ENCODE results near the gene RASL10B.
"Not testable (repeated sequence)": the region's sequence is repeated elsewhere in the genome, so short reads cannot be mapped to it uniquely, and the experiment has no call there.

The RASL10B gene

GRCh38 chr17:35698800-35699199, 32.6 kb upstream of the RASL10B start:
- TF ChIP-seq CTCF (IDR thresholded peaks at IDR 0.05; ENCODE audit: low read depth, low read length) = no peak
- no peak for DNase-seq (ENCODE audit: extremely low read depth, low read depth)

- no peak for TF ChIP-seq CTCF (IDR thresholded peaks at IDR 0.05; ENCODE audit: low read depth, low read length)
- no peak for DNase-seq (ENCODE audit: extremely low read depth, low read depth)
These were observed 31.3 kb upstream of the RASL10B start for GRCh38 chr17:35700150-35700549.

- no peak for TF ChIP-seq CTCF (IDR thresholded peaks at IDR 0.05; ENCODE audit: low read depth, low read length)
- DNase-seq (ENCODE audit: extremely low read depth, low read depth) = no peak
These were observed 29.9 kb upstream of the RASL10B start for GRCh38 chr17:35701491-35701890.

DNA sequence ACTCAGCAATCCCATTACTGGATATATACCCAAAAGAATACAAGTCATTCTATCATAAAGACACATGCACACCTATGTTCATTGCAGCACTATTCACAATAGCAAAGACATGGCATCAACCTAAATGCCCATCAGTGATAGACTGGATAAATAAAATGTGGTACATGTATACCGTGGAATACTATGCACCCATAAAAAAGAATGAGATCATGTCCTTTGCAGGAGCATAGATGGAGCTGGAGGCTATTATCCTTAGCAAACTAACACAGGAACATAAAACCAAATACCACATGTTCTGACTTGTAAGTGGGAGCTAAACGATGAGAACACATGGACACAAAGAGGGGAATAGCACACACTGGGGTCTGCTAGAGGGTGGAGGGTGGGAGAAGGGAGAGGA, 28.1 kb upstream of the RASL10B start:
- not testable (repeated sequence) for DNase-seq (ENCODE audit: extremely low read depth, low read depth)

DNA sequence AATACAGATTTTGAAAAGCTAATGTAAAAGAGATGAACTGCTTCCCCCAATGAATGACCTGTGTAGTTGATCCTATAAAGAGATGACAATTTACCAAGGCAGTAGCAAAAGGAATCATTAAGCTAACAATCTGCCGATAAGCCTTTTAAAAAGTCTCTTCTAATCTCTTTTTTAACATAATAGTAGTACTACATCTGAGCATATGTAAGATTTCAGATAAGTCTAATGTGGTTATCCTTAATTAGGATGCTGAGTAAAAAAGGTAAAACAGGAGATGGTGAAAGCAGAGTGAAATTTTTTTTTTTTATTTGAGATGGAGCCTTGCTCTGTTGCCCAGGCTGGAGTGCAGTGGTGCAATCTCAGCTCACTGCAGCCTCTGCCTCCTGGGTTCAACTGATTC, 26.2 kb upstream of the RASL10B start:
- no peak for TF ChIP-seq CTCF (IDR thresholded peaks at IDR 0.05; ENCODE audit: low read depth, low read length)
- no peak for DNase-seq (ENCODE audit: extremely low read depth, low read depth)

DNA sequence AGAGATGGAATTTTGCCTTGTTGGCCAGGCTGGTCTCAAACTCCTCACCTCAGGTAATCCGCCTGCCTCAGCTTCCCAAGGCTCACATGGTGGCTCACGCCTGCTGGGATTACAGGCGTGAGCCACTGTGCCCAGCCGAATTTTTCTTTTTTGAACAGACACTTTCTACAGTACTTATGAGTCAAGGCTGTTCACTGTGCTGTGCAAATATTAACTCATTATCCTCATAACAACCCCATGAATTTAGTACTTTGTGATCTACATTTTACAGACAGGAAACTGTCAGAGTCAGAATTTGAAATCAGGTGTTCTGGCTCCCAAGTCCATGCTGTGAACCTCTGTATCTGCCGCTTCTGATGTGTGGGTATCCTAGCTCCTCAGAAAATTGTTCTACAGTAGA, 25.7 kb upstream of the RASL10B start:
- no peak for DNase-seq (ENCODE audit: extremely low read depth, low read depth)
- TF ChIP-seq CTCF (IDR thresholded peaks at IDR 0.05; ENCODE audit: low read depth, low read length) = no peak

DNA sequence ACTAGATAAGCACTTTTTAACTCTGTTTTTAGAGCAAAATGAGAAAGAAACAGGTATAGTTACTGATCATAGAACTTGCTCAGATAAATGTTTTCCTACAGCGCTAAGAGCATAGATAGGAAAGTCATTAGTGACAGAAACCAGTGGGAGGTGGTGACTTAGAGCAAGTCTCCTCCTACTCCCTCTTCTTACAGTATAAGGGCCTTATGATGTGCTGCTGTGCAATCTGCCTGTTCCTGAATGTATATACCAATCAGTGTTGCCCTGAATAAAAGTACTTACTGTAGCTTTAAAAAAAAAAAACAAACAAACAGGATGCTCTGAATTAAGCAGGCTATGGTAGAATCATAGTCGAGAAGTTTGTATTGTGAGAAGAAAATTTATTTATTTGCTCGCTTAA, 23.3 kb upstream of the RASL10B start:
- TF ChIP-seq CTCF (IDR thresholded peaks at IDR 0.05; ENCODE audit: low read depth, low read length) = no peak
- DNase-seq (ENCODE audit: extremely low read depth, low read depth) = no peak

DNA sequence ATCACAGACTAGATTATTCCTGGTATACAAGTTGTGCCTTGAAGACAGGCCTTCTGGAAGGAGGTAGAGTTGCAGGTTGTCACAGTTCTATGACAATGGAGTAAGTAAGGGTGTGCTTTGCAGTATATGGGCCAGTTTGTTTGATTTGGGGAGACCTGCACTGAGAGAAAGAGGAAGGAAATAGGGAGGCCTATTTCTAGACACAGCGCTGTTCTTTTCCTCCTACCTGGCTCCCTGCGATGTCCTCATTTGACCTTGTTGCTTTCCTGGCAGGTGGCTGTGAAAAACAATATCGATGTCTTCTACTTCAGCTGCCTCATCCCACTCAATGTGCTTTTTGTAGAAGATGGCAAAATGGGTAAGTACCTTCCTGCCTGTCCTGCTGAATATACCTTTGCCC, 22.5 kb upstream of the RASL10B start:
- no peak for DNase-seq (ENCODE audit: extremely low read depth, low read depth)
- no peak for TF ChIP-seq CTCF (IDR thresholded peaks at IDR 0.05; ENCODE audit: low read depth, low read length)

All from AG09319 (cell line).